ENCODE data around the gene DHRS13. TPM values are rescaled to one million over a fixed set of nuclear protein-coding genes. Genes with fewer than 3 reads are reported as not detected.
A peak's percentile ranks its signal among the peaks of the same experiment; 100 is the strongest.

The DHRS13 gene
- polyA plus RNA-seq, 2 of the 4 experiments (the other 2 are of a cell fraction): 4.8 to 7.0 TPM

DNA sequence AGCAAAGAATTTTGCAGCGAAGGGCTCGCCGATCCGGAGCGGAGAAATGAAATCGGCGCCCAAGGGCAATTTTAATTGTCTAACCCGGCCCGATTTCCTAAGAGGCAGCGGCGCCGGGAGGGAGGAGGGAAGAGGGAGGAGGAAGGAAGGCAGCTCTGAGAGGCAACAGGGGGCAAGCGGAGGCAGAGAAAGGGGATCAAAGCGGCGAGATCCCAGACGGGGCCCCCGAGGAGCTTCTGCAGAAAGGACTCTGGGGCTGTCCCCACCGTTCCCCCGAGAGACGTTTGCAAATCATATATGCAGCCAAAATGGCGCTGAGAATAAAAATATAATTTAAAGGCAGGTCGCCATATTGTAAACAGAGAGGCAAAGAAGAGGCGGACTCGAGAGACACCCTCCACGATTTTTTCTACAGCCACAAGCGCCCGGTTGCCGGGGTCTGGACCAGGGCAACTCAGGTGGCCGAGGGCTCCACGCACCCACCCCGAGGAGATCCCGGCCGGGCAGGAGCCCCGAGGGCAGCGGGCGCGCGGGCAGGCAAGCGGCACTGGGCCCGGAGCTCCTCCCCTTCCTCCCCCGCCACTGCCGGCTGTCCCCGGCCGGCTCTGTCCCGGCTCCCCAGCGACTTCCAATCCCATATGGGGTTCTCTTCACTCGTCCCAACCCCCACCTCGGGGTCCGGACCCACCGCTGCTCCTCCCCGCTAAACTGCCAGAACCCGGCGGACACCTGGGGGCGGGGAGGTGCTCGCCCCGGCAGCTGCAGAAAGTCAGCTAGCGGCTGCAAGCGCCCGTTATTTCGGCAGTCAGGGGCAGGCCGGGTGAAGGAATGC lies 46.5 kb upstream of the DHRS13 start:
- H3K27ac ChIP-seq: peak overlapping the region; percentile 86 to 98
- H3K9me3 ChIP-seq: no peaks in the 10 kb centered on the region
- ATAC-seq (peak; percentile 8 to 15; a peak in 2 of 6 replicates), FAIRE-seq (no peak), DNase-seq (ENCODE audit: low read depth in 1 of 2, low spot score in 1 of 2) (peak; percentile 48)
- H3K4me1 ChIP-seq: peaks cover 29% of the 10 kb centered on the region
- TF ChIP-seq POLR2A (IDR thresholded peaks at IDR 0.05; ENCODE audit: low read length) (peak; percentile 33), CEBPB (IDR thresholded peaks at IDR 0.05) (peak; percentile 45 to 63; a peak in 2 of 4 replicates), KDM5A (IDR thresholded peaks at IDR 0.05) (peak; percentile 30; the same call in 1 of the 2 replicates), GATA3 (IDR thresholded peaks at IDR 0.05; ENCODE audit: borderline replicate concordance) (no peak), CHD4 (IDR thresholded peaks at IDR 0.05; ENCODE audit: borderline replicate concordance) (no peak), NR3C1 (IDR thresholded peaks at IDR 0.05) (no peak), PHF8 (IDR thresholded peaks at IDR 0.05; ENCODE audit: borderline replicate concordance, low read depth) (0 out of 2 replicates have a peak, but pooled peaks have one; percentile 6), POLR2AphosphoS2 (conservative IDR thresholded peaks at IDR 0.05; ENCODE audit: low read length) (no peak), JUN (IDR thresholded peaks at IDR 0.05) (peak; percentile 66 to 71; a peak in 4 of 5 replicates), NPAS2 (CRISPR knock-in tag; IDR thresholded peaks at IDR 0.05; ENCODE audit: borderline replicate concordance) (no peak)
- TF ChIP-seq, protein P1, sequence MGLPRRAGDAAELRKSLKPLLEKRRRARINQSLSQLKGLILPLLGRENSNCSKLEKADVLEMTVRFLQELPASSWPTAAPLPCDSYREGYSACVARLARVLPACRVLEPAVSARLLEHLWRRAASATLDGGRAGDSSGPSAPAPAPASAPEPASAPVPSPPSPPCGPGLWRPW (IDR thresholded peaks at IDR 0.05): no peak
- TF ChIP-seq, protein P2, sequence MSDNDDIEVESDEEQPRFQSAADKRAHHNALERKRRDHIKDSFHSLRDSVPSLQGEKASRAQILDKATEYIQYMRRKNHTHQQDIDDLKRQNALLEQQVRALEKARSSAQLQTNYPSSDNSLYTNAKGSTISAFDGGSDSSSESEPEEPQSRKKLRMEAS (IDR thresholded peaks at IDR 0.05): peak; percentile 37; the same call in 1 of the 2 replicates
- POLR2A ChIA-PET: interaction anchor here (0.8 to 5.6 kb wide), 10 partner anchors 9 to 231 kb away, joined by 3 to 89 read pairs (median 4); partner anchors contain the start of genes MYO18A, NEK8, RPL23A and TLCD1
- peak overlapping the region; percentile 71 for H3K4me3 ChIP-seq
- CTCF ChIA-PET: interaction anchor here (0.6 to 7.7 kb wide), 19 partner anchors 9 to 222 kb away, joined by 3 to 132 read pairs (median 6); partner anchors contain the start of genes FAM222B, NEK8 and TLCD1
- 1% methylated on average over 45 of the region's 61 CpGs for WGBS (ENCODE audit: missing lambda C conversion rate)
- peak overlapping the region; percentile 84 for H3K4me2 ChIP-seq

DNA sequence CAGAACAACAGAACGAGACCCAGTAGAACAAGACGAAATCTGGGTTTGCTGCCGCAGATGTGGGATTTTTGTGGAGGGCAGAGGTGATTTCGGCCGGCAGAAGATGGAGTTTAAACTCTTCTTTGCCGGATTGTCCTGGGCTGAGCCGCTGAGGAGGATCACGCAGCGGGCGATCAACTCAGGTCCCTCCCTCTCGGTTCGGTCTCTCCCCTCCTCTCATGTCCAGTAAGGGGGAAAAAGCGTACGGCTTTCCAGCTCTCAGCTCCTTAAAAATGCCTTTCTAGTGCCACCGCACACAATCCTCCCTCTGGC lies 46.0 kb upstream of the DHRS13 start:
- CTCF ChIA-PET: interaction anchor here (1.1 to 7.7 kb wide), 15 partner anchors 8 to 222 kb away, joined by 3 to 132 read pairs (median 7); partner anchors contain the start of genes FAM222B, NEK8 and TLCD1
- H3K4me2 ChIP-seq: peak overlapping the region; percentile 84
- WGBS (ENCODE audit: missing lambda C conversion rate): 2% methylated on average over 15 of the region's 15 CpGs
- peak overlapping the region; percentile 71 for H3K4me3 ChIP-seq
- FAIRE-seq (no peak), DNase-seq (ENCODE audit: low read depth in 1 of 2, low spot score in 1 of 2) (peak in 1 of 2 experiments; percentile 46), ATAC-seq (no peak)
- POLR2A ChIA-PET: interaction anchor here (0.8 to 5.6 kb wide), 5 partner anchors 9 to 229 kb away, joined by 3 to 89 read pairs (median 5); partner anchors contain the start of genes NEK8, RPL23A and TLCD1
- TF ChIP-seq ZNF302 (CRISPR knock-in tag; IDR thresholded peaks at IDR 0.05): no peak
- TF ChIP-seq EHF (CRISPR knock-in tag; IDR thresholded peaks at IDR 0.05): no peak
- TF ChIP-seq, protein P1 (IDR thresholded peaks at IDR 0.05): no peak
- no peak for TF ChIP-seq KDM5A (IDR thresholded peaks at IDR 0.05)
- no peak for TF ChIP-seq CHD4 (IDR thresholded peaks at IDR 0.05; ENCODE audit: borderline replicate concordance)
- no peak for TF ChIP-seq MYC (IDR thresholded peaks at IDR 0.05; ENCODE audit: borderline replicate concordance, low read length)
- TF ChIP-seq, protein P3, sequence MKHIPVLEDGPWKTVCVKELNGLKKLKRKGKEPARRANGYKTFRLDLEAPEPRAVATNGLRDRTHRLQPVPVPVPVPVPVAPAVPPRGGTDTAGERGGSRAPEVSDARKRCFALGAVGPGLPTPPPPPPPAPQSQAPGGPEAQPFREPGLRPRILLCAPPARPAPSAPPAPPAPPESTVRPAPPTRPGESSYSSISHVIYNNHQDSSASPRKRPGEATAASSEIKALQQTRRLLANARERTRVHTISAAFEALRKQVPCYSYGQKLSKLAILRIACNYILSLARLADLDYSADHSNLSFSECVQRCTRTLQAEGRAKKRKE (CRISPR knock-in tag; IDR thresholded peaks at IDR 0.05; ENCODE audit: low read depth): no peak
- no peak for TF ChIP-seq HOXB5 (CRISPR knock-in tag; IDR thresholded peaks at IDR 0.05)
- H3K9me3 ChIP-seq: no peaks in the 10 kb centered on the region
- peaks cover 29% of the 10 kb centered on the region for H3K4me1 ChIP-seq
- H3K27ac ChIP-seq: peak overlapping the region; percentile 86 to 98

DNA sequence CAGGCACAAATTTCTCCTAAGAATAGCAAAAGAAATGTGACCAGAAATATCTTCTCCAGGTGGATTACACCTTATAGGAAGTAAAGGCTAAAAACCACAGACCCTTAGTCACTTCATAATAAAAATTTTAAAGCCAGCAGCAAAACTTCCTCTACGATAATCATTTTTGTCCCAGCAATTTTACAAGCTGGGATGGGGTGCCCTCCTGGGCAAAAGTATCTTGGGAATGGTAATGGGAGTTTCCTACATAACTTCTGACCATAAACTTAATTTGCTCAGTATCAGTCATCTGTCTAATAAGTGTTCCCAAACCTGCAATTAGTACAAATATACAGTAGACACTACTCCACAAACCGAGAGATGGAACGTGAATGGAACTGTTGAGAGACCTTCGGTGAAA lies 45.5 kb upstream of the DHRS13 start:
- Histone ChIP-seq H3K4me2 (peak overlapping the region; percentile 84), H3K27ac (peak overlapping the region; percentile 86 to 98), H3K9me3 (no peaks in the 10 kb centered on the region), H3K4me1 (peaks cover 27% of the 10 kb centered on the region), H3K4me3 (peak overlapping the region; percentile 71)
- CTCF ChIA-PET: interaction anchor here (1.0 to 7.7 kb wide), 12 partner anchors 13 to 221 kb away, joined by 3 to 132 read pairs (median 7); partner anchors contain the start of genes NEK8 and TLCD1
- 53% methylated on average over 4 of the region's 4 CpGs for WGBS (ENCODE audit: missing lambda C conversion rate)
- TF ChIP-seq CEBPB (IDR thresholded peaks at IDR 0.05): no peak
- POLR2A ChIA-PET: interaction anchor here (1.5 to 5.6 kb wide), 2 partner anchors 11 to 221 kb away, joined by 5 to 89 read pairs; partner anchors contain the start of genes NEK8 and TLCD1
- FAIRE-seq: no peak
- DNase-seq (ENCODE audit: low read depth in 1 of 2, low spot score in 1 of 2): no peak
- ATAC-seq: no peak

Data from A549 (cell line).